ENCODE measurements around the gene C9orf50.
"Not testable (repeated sequence)": the region's sequence is repeated elsewhere in the genome, so short reads cannot be mapped to it uniquely, and the experiment has no call there.

C9orf50 gene

DNA sequence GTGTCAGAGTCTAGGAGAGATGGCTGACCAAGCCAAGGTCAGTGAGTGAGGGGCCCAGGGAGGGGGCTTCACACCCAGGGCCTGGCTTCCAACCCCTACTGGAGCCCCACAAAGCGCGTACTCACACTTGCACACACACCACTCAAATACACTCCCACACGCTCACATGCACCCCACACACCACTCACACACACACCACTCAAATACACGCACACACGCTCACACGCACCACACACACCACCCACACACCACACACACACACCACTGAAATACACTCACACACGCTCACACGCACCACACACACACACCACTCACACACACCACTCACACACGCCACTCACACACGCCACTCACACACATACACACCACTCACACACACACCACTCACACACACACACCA is 26.7 kb upstream of the C9orf50 start:
- DNase-seq: no peak

DNA sequence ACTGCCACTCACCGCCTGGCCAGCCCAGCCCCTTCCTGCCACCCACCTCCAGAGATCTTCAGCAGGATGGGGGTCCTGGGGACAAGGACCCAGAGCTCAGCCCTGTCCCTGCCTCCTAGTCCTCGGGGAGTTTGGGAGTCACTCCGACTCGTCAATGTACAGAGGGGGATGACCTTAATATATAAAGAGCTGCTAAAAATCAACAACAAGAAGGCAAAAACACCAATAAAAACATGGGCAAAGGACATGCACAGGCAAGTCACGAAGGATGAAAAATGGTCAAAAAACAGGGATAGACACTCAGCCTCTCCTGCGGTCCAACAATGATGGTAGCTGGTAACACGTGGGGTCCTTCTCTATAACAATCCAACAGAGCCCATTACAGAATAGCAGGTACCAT is 25.8 kb upstream of the C9orf50 start:
- DNase-seq: no peak

DNA sequence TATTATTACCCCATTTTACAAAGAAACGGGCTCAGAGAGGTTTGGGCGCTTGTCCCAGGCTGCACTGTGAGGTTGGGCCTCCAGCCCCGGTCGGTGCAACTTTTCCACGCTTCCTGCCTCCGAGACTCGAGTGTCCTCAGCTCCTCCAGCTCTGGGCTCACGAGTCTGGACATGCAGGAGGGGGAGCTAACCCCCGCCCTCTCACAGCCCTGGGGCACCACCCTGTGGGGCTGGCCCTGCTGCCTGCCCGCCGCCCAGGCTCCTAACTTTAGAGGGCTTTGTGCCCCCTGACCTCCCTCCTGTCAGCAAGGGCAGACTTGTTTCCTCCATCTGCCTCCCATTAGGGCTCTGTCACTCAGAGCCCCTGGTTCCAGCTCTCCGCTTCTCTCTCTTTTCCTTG is 25.4 kb upstream of the C9orf50 start:
- DNase-seq: no peak

DNA sequence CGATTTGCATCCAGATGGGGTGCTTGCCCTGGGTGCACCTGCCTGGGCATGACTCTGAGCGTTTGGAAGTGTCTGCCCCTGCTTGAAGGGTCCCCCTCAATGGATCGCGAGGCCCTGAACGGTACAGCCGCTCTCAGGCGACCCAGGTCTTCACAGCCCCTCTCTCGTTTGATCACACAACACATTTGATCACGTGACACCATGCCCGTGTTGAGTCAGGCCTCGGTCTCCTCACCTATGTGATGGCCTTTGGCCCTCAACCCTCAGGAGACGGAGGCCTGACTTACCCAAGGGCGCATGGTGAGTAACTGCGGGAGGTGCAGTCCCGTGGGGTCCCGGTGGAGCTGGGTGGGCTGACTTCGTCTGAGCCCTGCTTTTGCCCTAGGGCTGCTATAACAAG is 24.0 kb upstream of the C9orf50 start:
- no peak for DNase-seq

DNA sequence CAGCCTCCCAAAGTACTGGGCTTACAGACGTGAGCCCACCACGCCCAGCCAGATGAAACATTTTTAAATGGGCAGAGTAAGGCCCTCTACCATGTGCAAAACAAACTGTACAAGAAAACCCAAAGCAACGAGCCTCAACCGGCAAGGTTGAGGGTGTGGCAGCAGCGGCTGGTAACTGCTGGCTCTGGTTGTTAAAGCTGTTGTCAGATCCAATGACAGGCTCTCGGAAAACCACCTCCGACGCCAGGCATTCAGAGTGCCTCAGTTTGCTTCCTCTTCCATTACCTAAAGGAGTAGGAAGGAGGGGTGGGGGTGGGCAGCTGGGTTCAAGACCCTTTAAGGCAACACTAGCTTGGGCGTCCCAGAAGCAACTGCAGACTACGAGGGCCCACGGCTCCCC is 23.5 kb upstream of the C9orf50 start:
- no peak for DNase-seq

DNA sequence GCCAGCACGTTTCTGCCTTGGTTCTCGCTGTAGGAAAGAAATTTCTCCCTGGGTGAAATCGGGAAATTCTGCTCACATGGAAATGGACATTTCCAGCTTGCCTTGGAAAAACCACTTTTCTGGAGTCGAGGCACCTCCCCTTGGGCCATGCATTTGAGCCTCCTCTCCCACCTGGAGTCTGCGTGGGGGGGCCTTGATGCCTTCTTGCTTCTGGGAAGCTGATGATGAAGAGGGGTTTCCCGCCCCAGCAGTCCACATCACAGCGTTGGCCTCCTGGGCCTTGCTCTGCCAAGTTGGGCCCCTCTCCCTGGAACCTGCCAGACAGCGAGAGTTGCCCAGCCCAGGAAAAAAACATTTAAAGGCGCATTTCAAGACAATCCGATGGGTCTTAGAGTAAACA is 22.8 kb upstream of the C9orf50 start:
- no peak for DNase-seq

DNA sequence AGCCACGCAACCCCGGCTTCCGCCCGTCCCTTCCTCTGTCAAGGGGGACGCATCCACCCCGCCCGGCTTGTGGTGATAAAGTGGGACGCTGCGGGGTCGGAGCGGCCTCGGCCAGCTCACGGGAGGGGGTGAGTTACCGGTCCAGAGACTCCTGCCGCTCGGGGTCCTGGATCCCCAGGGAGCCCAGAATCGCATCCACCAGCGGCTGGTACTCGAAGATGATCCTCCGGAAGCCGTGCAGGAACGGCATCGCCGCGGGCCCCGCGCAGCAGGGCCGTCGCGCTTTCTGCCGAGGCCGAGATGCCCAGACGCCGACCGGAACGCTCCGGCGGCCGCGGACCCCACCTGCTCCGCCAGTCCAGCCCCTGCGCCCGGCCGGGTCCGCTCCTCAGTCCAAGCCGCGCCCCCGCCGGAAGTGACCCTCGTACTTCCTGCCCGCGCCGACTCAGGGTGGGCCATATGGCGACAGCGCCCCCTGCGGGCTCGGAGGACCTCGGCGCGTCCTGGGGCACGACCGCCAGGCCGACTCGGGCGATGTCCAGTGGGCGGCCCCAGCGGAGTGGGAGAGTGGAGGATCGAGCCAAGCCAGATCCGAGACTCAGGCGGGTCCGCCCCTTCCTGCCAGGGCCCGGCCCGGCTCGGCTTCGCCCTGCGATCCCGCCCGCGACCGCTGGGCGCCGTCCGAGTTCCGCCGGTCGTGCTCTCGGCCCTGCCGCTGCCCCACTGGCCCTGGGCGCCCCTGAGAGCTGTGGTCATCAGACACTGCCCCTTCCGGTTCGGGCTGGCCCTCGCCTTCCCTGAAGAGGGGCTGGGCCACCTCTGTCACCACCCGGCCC is 21.1 kb upstream of the C9orf50 start, which contains the start of gene ASB6:
TSS of gene ASB6 (minus strand) at position 402 of the 836 bp plus-strand sequence. CDS start at position 250, 152 bp downstream.
- peak; percentile 55 for DNase-seq

DNA sequence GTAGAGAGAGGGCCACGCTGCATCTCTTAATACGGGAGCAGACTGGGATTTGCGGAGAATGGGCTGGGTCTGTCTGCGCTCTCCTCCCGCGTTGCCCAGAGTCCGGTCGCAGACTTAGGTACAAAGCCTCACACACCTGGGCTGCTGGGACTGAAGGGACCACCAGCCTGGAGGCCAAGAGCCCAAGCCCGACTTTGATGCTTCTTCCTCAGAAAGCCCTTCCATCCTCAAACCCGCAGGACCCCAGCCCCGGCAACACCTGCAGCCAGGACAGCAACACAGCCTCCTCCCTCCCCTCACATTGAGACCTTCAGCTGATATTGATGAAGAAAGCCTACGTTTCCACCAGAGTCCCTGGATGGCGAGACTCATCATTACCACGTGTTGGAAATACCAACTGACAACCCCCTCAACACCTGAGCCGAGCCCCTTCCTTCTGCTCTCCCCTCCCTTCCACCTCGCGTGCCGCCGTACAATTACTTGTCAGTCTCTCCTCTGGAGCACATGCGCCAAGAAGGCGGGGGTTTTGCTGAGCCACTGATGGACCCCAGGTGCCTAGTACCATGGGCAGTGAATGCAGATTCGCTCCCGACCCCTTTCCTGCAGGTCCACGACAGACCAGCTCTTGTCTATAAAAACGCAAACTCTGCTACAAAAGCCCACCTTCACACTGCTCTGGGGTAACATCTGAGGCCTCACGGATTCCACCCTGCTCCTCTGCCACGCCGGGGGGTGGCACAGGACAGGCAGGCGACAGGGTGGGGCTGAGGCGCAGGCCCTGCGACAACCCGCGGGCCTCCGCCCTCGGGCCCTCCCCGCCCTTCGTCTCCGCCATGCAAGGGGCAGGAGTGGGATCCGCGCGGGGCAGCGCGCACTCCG is 20.2 kb upstream of the C9orf50 start:
- DNase-seq: no peak

DNA sequence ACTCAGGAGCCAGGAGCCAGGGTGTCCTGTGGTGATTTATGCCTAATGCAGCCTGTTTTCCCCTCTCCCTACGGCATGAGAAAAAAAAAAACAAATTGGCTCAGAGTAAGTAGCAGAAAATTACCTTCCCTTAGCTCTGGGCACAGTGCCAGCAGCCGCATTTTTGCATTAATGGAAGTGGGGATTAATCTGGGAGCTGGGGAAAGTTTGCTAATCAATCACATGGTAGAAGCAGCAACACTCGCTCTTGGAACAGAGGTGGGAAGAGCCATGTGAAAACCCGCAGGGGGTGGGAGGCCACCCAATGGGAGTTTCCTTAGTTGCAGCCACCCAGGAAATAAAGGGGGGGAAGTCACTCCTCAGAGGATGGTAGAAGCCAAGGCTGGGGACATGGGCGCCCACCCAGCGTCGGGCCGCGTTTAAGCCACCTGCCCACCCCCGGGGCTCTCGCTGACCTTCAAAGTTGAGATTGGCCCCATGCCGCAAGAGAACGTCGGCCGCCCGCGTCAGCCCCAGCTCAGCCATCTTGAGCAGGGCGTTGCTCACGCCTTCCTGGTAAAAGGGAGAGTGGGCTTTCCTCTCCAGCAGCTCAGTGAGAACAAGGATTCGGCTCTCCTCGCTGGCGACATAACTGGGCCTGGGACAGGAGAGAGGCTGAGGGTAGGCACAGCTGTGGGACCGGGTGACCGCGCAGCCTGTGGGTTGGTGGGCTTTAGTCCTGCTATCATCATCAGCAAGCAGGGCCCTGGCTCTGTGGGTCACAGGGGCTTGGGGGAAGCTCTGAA is 19.4 kb upstream of the C9orf50 start:
- DNase-seq: no peak

DNA sequence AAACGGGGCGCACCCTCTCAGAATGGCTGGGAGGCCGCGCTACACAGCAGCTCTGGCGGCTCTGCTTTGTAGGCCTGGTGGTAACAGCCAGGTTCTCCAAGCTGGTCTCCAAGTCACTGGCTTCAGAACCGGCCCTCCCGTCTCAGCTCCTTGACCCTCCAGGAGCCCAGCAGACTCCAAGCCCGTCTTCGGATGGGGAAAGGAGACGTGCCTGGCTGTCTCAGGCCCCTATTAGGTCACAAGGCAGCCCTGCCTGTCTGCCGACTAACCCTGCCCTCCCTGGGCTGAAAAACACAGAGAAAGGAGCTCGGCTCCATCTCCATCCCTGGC is 18.8 kb upstream of the C9orf50 start:
- DNase-seq: no peak

DNA sequence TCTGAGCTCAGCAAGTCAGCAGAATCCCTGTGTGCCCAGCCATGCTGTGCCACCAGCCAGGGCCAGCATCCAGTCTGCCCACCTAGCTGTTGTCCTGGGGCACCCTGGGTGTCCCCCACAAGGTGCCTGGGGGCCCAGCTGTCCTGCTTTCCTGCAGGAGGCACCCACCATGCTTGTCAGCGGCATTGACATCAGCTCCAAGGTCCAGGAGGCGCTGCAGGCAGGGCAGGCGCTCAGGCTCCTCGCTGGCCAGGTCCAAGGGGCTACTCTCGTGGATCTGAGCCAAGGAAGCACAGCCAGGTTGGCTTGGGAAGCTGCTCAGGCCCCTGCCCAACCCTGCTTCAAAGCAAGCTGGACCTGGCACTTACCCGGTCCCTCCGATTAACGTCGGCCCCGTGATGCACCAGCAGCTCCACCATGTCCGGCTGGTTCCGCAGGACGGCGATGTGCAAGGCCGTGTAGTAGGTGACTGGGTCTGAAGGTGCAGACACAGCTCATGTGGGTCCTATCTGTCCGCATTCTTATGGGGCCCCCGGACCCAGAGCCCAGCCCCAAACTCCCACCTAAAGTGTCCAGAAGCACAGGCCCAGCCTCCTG is 18.2 kb upstream of the C9orf50 start:
- no peak for DNase-seq

DNA sequence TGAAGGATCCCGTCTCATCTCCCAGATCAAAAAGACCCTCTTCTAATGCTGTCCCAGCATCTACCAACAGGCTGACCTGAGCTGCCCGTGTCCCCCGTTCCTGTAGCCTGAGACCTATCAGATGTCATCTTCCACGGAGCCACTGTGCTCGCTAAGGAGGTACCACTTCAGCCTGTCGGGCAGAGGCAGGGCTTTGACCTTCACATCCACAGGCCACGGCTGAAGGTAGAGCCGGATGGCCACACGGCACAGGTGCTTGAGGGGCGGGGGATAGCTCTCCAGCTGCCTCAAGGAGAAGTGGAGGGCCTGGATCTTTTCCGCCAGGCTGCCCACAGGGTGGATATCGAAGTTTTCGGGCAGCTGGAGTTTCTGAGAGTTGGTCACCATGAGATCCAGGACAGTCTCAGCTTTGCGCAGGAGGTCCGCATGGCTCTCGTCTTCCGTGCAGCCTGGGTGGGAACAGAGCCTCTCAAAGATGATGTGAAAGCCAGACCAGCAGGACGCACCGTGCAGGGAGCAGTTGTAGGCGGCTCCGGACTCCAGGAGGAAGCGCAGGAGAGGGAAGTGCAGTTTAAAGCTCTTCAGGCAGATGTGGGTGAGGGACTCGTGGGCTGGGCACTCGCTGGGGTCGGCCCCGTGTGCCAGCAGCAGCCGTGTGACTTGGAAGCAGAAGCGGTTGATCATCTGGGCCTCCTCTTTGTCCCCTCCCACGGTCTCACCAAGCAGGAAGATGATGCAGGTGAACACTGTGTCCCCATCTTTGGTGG is 17.0 kb upstream of the C9orf50 start:
- no peak for DNase-seq

DNA sequence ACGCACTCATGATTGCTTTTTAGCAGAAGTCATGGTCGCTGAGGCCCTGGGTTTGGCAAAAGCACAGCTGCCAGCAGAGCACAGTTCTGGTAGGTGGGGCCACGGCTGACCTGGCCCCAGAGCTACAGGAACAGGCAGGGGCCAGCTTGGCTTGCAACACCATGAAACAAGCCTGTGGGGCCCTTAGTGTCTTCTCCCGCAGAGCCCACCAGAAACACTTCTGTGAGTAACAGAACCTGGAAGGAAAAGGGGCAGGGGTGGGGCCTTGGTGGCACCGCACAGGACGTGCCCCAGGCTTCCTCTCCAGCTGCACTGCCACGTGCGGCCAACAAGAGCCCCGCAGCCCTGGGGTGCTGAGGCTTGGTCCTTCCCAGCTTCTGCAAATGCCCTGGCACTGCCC is 16.2 kb upstream of the C9orf50 start:
- DNase-seq: no peak

DNA sequence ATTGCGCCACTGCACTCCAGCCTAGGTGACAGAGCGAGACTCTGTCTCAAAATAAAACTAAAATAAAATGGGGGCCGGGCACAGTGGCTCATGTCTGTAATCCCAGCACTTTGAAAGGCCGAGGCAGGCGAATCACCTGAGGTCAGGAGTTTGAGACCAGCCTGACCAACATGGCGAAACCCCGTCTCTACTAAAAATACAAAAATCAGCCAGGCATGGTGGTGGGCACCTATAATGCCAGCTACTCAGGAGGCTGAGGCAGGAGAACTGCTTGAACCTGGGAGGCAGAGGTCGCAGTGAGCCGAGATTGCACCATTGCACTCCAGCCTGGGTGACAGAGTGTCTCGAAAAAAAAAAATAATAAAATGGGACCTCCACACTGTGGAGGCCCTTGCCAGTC is 15.4 kb upstream of the C9orf50 start:
- not testable (repeated sequence) for DNase-seq

DNA sequence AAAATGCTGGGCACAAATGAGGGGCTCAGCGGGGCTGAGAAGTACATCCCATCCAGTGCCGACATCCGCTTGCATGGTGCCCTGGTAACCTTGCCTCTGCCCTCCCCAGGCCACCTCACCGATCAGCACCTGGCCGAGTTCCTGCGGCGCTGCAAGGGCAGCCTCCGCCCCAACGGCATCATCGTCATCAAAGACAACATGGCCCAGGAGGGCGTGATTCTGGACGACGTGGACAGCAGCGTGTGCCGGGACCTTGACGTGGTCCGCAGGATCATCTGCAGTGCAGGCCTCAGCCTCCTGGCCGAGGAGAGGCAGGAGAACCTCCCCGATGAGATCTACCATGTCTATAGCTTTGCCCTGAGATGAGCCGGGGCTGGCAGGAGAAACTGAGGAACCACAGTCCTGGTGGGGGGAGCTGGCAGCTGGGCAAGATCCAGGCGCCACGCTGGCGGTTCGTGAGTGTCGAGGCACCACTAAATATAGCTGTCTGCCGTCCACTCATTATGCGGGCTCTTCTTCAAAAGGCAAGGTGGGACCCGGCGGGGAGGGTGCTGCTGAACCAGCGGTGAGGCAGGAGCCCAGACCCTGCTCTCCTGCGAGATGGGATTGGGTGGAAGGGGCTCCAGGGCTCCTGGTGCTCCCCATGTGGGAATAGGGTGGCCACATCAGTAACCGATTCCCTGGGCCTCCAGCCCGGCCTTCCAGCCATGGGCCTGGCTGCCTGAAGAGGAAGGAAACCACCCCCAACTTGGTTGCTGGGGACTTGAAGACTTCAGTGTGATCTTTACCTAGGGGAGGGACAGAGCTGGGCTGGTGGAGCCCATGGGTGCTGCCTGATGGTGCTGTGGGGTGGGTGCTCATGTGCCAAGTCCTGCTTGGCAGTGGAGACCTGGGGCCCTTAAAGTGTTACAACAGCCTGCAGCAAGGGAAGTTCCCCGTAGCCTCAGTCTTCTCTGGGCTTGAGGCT is 14.5 kb upstream of the C9orf50 start:
- DNase-seq: no peak

DNA sequence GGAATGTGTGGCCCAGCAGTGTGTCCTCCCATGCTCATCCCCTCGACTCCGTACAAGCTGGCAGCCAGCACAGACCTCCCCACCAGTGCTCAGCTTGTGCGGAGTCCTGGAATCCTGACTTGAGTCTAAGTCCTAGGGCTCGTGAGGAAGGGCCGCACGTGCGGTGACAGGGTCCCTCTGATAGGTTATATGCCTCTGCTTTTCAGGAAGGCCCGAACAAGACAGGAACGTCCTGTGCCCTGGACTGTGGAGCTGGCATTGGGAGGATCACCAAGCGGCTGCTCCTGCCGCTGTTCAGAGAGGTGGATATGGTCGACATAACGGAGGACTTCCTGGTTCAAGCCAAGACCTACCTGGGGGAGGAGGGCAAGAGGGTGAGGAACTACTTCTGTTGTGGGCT is 12.9 kb upstream of the C9orf50 start:
- DNase-seq: no peak

DNA sequence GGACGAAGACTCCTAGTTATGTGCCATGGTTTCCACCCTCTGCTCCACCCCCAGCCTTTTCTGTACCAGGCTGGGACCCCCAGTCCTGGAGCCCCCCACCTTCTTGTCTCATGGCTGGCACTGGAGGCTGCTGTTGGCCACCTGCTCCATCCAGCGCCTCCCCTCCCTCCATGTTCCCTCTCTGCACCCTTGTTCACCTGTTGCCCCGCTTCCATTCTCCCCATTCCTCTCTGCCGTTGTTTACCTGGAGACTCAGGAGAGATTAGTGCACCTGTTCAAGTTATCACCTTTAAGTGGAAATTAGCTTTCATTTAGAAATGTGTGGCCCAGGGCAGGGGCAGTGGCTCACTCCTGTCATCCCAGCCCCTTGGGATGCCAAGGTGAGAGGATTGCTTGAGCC is 12.3 kb upstream of the C9orf50 start:
- no peak for DNase-seq

DNA sequence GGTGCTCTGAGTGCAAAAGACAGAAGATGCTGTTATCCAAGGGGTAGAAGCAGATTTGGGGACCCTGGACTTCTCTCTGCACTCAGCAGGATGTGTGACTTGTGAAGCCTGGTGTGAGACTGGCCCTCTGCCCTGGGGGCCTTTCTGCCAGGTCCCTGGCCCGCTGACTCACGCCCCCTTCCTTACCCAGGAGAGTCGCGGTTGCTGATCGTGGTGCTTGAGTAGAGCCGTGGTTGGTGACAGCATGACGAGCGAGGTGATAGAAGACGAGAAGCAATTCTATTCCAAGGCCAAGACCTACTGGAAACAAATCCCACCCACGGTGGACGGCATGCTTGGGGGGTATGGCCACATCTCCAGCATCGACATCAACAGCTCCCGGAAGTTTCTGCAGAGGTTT is 11.6 kb upstream of the C9orf50 start:
- DNase-seq: no peak

DNA sequence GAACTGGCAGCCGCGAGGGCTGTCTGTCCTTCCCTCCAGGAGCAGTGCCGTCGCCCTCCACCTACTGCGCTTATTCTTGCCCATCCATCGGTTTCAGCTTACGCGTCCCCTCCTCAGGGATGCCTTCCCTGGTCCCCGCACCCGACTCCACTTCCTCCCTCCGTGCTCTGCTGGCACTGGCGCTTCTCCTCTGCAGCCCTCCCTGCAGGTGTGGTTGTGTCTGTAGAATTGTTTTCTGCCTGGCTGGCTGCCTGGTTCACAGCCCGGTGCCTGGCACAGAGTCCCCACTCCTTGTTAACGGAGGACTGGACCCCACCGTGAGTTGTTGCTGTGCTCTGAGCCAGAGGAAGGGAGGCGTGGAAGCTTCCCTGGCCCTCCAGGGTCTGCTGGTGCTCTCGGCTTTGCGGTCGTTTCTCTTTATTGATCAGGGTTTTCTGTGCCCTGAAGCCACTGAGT is 10.8 kb upstream of the C9orf50 start:
- DNase-seq: no peak

DNA sequence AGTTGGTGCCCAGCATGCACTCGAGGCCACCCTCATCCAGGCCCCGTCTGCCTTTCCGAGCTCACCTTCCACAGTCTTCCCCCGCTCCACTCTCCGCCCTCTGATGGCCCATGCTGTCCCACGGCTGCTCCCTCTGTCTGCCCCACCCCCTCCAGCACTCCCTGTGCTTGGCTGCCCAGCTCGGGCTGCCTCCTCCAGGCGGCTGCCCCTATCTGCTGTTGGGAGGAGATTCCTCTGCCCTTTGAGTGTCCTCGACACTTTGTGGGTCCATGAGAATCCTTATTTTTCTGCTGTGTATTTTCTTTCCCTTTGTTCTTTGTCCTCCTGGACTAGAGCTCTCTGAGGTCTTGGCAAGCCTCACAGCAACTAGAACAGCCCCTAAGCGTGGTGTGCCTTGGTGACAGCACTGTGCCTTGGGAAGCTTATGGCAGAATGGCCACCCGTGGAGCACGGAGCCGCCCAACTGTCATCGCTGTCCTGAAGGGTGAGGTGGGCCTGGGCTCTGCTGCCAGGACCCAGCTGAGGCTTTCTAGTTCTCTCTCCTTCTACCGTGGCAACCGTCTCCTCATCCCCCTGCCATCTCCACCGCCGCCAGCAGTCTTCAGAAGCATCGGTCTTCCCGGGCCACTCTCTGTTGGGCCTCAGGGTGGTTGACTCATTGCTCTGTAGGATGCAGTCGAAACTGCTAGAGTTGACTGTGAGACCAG is 10.2 kb upstream of the C9orf50 start:
- DNase-seq: no peak

Measured in NCI-H1694 treated with DMSO at 0.1 percent for 48 hours (cell line).